Measurements from ENCODE around the gene IKZF1.

DNA sequence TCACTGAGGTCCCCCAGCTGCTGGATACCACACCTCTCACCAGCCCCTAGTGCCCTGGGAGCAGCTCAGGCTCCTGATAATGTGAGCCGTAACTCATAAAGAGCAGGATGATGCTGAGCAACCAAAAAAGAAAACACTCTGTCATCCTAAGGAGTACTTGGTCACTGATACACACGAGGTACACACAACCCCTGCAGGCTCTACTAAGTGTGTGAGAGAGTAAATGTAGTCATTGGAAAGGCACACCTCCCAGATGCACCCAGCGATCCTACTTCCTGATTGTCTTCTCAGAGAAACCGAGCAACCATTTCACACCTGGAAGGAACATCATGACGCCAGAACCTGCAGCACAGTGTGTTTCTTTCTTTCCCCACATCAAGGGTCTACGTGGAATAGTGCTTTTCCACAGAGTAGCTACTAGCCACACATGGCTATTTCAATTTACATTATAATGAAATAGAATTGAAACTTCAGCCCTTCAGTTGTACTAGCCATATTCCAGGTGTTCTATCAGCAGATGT lies 111.4 kb downstream of the IKZF1 start:
- TF ChIP-seq, protein P1, sequence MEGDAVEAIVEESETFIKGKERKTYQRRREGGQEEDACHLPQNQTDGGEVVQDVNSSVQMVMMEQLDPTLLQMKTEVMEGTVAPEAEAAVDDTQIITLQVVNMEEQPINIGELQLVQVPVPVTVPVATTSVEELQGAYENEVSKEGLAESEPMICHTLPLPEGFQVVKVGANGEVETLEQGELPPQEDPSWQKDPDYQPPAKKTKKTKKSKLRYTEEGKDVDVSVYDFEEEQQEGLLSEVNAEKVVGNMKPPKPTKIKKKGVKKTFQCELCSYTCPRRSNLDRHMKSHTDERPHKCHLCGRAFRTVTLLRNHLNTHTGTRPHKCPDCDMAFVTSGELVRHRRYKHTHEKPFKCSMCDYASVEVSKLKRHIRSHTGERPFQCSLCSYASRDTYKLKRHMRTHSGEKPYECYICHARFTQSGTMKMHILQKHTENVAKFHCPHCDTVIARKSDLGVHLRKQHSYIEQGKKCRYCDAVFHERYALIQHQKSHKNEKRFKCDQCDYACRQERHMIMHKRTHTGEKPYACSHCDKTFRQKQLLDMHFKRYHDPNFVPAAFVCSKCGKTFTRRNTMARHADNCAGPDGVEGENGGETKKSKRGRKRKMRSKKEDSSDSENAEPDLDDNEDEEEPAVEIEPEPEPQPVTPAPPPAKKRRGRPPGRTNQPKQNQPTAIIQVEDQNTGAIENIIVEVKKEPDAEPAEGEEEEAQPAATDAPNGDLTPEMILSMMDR (IDR thresholded peaks at IDR 0.05 in 2 of 3, conservative IDR thresholded peaks at IDR 0.05 in 1 of 3; ENCODE audit: insufficient read depth in 2 of 3, low read depth in 1 of 3, low read length in 3 of 3): no peak
- TF ChIP-seq NR1H2 (CRISPR knock-in tag; IDR thresholded peaks at IDR 0.05): no peak
- no peak for TF ChIP-seq KAT8 (IDR thresholded peaks at IDR 0.05; ENCODE audit: low read depth)
- TF ChIP-seq ZNF224 (CRISPR knock-in tag; IDR thresholded peaks at IDR 0.05): no peak
- no peak for TF ChIP-seq RCOR1 (IDR thresholded peaks at IDR 0.05; ENCODE audit: borderline replicate concordance in 1 of 2, low read depth in 2 of 2, low read length in 2 of 2)
- no peak for TF ChIP-seq MCM2 (IDR thresholded peaks at IDR 0.05; ENCODE audit: low read depth)
- no peak for TF ChIP-seq EP300 (IDR thresholded peaks at IDR 0.05; ENCODE audit: low read length)
- TF ChIP-seq, protein P2, sequence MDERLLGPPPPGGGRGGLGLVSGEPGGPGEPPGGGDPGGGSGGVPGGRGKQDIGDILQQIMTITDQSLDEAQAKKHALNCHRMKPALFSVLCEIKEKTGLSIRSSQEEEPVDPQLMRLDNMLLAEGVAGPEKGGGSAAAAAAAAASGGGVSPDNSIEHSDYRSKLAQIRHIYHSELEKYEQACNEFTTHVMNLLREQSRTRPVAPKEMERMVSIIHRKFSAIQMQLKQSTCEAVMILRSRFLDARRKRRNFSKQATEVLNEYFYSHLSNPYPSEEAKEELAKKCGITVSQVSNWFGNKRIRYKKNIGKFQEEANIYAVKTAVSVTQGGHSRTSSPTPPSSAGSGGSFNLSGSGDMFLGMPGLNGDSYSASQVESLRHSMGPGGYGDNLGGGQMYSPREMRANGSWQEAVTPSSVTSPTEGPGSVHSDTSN (CRISPR knock-in tag; IDR thresholded peaks at IDR 0.05; ENCODE audit: low read depth): no peak
- TF ChIP-seq, protein P2 (tag; conservative IDR thresholded peaks at IDR 0.05; ENCODE audit: low read depth): no peak
- no peak for TF ChIP-seq CEBPB (tag; IDR thresholded peaks at IDR 0.05)
- TF ChIP-seq SPI1 (IDR thresholded peaks at IDR 0.05; ENCODE audit: borderline replicate concordance, low read depth, low read length): no peak
- TF ChIP-seq SP1 (CRISPR knock-in tag; IDR thresholded peaks at IDR 0.05): no peak
- no peak for TF ChIP-seq RHOXF2B (CRISPR knock-in tag; conservative IDR thresholded peaks at IDR 0.05)
- TF ChIP-seq ZNF445 (CRISPR knock-in tag; IDR thresholded peaks at IDR 0.05; ENCODE audit: low read depth): no peak
